Colonic mucosa (tissue), 4 donors: ENCODE data around the gene CTU1. TPM values are rescaled to one million over a fixed set of nuclear protein-coding genes. Genes with fewer than 3 reads are reported as not detected.

ENCODE experiments used
- DNase-seq: peaks from one replicate; pipeline ENCODE4 v3.0.0-alpha.2; 2020
- H3K27ac ChIP-seq: fragments of 200-600 bp; one replicate; pipeline ENCODE4 v1.8.0; 2021
- H3K27me3 ChIP-seq: fragments of 200-600 bp; one replicate; pipeline ENCODE4 v1.8.0; 2021
- H3K36me3 ChIP-seq: fragments of 200-600 bp; one replicate; pipeline ENCODE4 v1.8.0; 2021
- H3K4me1 ChIP-seq: fragments of 200-600 bp; one replicate; pipeline ENCODE4 v1.8.0; 2021; ENCODE audit warnings: mild to moderate bottlenecking
- H3K4me3 ChIP-seq: fragments of 200-600 bp; one replicate; pipeline ENCODE4 v1.8.0; 2021
- H3K9ac ChIP-seq, 2 donors: one replicate each; pipeline ENCODE4 v1.7.0; 2013; ENCODE audit warnings: control low read depth in 2 of 2, low read depth in 2 of 2, low read length in 2 of 2
- H3K9me3 ChIP-seq: fragments of 200-600 bp; one replicate; pipeline ENCODE4 v1.8.0; 2021
- intact Hi-C: fragments of 100-400 bp; cut with DNase I; formaldehyde crosslinking; loops from one replicate; pipeline ENCODE4 v1.14.1; 2022
- total RNA-seq, 2 donors: library from RNA; stranded (reverse); fragmentation: NEBNext Ultra II Directional in 1 of 2; extraction: Animal tissue kit (Norgen Biotek cat#: 25700) in 1 of 2; gene quantifications; one replicate each; pipeline ENCODE4 v1.2.1, GENCODE V29; 2021
- TF ChIP-seq, protein P1 (sequence below): fragments of 200-600 bp; IDR thresholded peaks from one replicate; pipeline ENCODE4 v1.8.0; 2022; ENCODE audit warnings: antibody characterized with exemption, mild to moderate bottlenecking
- donor health status: healthy.
- donor health status: DM: no; HTN: no; CAD: no.
- donor health status: DM: no; HTN: no; CAD: no.

The CTU1 gene
- total RNA-seq, 2 donors from 2014 or later = 6.1 to 11.8 TPM

DNA sequence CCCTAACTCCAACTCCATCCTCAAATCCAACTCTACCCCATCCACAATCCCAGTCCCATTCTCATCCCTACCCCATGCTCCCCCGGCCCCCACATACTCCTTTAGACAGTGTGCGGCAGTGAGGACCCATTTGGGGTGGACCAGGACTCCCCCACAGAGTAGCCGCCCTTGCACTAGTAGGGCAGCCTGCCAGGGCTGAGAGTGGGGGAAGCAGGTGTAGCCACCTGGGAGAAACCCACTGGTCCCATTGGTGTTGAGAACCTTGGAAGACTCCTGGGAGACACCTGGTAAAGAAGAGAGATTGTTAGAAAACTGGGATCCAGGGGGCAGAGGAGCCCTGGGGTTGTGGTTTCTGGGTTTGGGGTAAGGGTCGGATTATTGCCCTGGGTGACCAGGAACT is 47.9 kb downstream of the CTU1 start:
- H3K9ac ChIP-seq = no peak overlapping the region
- no peak for DNase-seq

DNA sequence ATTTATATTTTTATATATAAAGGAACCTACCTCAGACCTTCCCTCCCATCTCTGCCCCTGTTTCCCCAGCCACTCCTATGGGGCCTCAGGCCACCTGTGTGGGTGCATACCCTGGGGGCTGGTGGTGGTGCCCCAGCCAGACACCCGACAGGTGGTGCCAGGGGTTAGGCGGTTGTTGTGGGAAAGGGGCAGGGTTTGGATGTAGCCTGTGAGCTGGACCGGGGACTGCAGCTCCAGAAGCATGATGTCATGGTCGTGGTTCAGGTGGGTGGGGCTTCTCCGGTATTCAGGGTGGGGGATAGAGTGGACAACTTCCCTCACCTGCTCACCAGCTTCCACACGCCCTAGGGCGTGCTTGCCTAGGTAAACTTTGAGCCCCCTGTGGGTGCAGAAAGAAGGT is 48.5 kb downstream of the CTU1 start:
- H3K4me1 ChIP-seq = no peaks in the 10 kb centered on the region
- H3K36me3 ChIP-seq = no peaks in the 10 kb centered on the region
- H3K9ac ChIP-seq = no peak overlapping the region
- TF ChIP-seq, protein P1, sequence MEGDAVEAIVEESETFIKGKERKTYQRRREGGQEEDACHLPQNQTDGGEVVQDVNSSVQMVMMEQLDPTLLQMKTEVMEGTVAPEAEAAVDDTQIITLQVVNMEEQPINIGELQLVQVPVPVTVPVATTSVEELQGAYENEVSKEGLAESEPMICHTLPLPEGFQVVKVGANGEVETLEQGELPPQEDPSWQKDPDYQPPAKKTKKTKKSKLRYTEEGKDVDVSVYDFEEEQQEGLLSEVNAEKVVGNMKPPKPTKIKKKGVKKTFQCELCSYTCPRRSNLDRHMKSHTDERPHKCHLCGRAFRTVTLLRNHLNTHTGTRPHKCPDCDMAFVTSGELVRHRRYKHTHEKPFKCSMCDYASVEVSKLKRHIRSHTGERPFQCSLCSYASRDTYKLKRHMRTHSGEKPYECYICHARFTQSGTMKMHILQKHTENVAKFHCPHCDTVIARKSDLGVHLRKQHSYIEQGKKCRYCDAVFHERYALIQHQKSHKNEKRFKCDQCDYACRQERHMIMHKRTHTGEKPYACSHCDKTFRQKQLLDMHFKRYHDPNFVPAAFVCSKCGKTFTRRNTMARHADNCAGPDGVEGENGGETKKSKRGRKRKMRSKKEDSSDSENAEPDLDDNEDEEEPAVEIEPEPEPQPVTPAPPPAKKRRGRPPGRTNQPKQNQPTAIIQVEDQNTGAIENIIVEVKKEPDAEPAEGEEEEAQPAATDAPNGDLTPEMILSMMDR = no peak
- no peaks in the 10 kb centered on the region for H3K9me3 ChIP-seq
- H3K27ac ChIP-seq = no peak overlapping the region
- H3K4me3 ChIP-seq = no peak overlapping the region
- DNase-seq = no peak
- intact Hi-C loops = no loop called here
- H3K27me3 ChIP-seq = peaks cover 8% of the 10 kb centered on the region

More for the DNA sequence above, 47.9 kb downstream of the CTU1 start:
- no peaks in the 10 kb centered on the region for H3K9me3 ChIP-seq
- no peaks in the 10 kb centered on the region for H3K4me1 ChIP-seq
- TF ChIP-seq, protein P1 = no peak
- no peak overlapping the region for H3K27ac ChIP-seq
- intact Hi-C loops = no loop called here
- peaks cover 14% of the 10 kb centered on the region for H3K27me3 ChIP-seq
- no peak overlapping the region for H3K4me3 ChIP-seq
- no peaks in the 10 kb centered on the region for H3K36me3 ChIP-seq

DNA sequence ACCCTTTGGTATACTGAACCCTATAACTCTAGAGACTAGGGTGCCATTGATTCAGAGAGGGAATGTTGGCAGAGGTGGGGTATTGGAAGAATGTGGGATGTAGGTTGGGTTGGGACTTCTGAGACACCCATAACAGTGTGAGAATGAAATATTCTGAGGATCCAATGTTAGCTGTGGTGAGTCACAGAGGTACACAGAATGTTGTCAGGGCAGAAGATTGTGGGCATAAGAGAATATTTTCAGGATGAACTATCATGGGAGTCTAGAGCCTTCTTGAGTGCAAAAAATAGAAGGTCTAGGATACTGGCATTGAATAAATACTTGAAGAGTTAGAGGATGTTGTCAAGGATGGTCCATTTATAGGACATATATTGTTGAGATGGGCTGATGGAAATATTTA is 52.3 kb downstream of the CTU1 start:
- Histone ChIP-seq H3K4me3 (no peak overlapping the region), H3K4me1 (no peaks in the 10 kb centered on the region), H3K27me3 (no peaks in the 10 kb centered on the region), H3K27ac (no peak overlapping the region), H3K9me3 (no peaks in the 10 kb centered on the region), H3K9ac (no peak overlapping the region), H3K36me3 (no peaks in the 10 kb centered on the region)
- TF ChIP-seq, protein P1 = no peak
- no peak for DNase-seq
- intact Hi-C loops = no loop called here

Other genes with a start within 250 kb of the CTU1 start
- gene KLK2, start 235.0 kb downstream of the CTU1 start, total RNA-seq = not detected
- gene KLK4, start 197.0 kb downstream of the CTU1 start, total RNA-seq = 1 to 10 TPM; 1.2 to 2.0 TPM
- not detected for gene KLK5, start 155.4 kb downstream of the CTU1 start, total RNA-seq
- not detected for gene KLK6, start 138.8 kb downstream of the CTU1 start, total RNA-seq
- gene KLK7, start 124.5 kb downstream of the CTU1 start, total RNA-seq = not detected
- not detected for gene KLK8, start 106.8 kb downstream of the CTU1 start, total RNA-seq
- gene KLK10, start 88.7 kb downstream of the CTU1 start, total RNA-seq = 1 to 10 TPM in 1 of 2 donors, under 1 TPM in 1; 0.40 to 1.1 TPM
- under 1 TPM; 0.88 to 0.94 TPM for gene KLK11, start 81.8 kb downstream of the CTU1 start, total RNA-seq
- 1 to 10 TPM in 1 of 2 donors, under 1 TPM in 1; 0.64 to 1.4 TPM for gene KLK12, start 73.4 kb downstream of the CTU1 start, total RNA-seq
- gene KLK13, start 43.3 kb downstream of the CTU1 start, total RNA-seq = not detected
- gene KLK14, start 25.5 kb downstream of the CTU1 start, total RNA-seq = under 1 TPM in 1 of 2 donors, not detected in 1; 0.52 TPM
- gene SIGLEC9, start 16.5 kb upstream of the CTU1 start, total RNA-seq = 1 to 10 TPM in 1 of 2 donors, under 1 TPM in 1; 0.86 to 1.7 TPM
- gene SIGLEC7, start 33.9 kb upstream of the CTU1 start, total RNA-seq = 1 to 10 TPM in 1 of 2 donors, under 1 TPM in 1; 0.35 to 1.0 TPM
- gene CD33, start 116.7 kb upstream of the CTU1 start, total RNA-seq = 1 to 10 TPM; 2.0 to 3.5 TPM
- not detected for gene SIGLECL1, start 142.7 kb upstream of the CTU1 start, total RNA-seq
- gene IGLON5, start 203.2 kb upstream of the CTU1 start, total RNA-seq = under 1 TPM; 0.12 to 0.16 TPM
- gene VSIG10L, start 233.7 kb upstream of the CTU1 start, total RNA-seq = 1 to 10 TPM; 1.1 to 2.1 TPM